ENCODE results near the gene H2BK1.

DNA sequence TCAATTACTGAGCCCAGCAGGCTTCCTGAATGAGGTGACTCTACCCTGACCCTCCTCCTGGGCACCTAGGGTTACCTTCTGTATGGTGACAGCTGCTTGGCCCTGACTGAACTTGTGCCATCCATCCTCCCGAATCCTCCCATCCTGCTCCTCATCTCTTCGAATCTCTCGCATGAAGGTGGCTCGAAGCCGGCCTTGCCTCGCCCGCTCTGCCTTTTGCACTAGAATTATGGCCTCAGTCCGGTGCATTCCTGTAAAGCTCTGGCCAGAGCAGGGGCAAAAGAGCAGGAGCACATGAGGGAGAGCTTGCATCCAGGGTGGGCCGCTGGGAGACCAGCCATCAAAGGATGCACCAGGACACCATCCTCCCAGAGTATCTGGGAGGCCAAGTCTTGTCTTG lies 7.5 kb downstream of the H2BK1 start:
- TF ChIP-seq EZH2 (IDR thresholded peaks at IDR 0.05; ENCODE audit: low read length) = no peak
- TF ChIP-seq, protein P1, sequence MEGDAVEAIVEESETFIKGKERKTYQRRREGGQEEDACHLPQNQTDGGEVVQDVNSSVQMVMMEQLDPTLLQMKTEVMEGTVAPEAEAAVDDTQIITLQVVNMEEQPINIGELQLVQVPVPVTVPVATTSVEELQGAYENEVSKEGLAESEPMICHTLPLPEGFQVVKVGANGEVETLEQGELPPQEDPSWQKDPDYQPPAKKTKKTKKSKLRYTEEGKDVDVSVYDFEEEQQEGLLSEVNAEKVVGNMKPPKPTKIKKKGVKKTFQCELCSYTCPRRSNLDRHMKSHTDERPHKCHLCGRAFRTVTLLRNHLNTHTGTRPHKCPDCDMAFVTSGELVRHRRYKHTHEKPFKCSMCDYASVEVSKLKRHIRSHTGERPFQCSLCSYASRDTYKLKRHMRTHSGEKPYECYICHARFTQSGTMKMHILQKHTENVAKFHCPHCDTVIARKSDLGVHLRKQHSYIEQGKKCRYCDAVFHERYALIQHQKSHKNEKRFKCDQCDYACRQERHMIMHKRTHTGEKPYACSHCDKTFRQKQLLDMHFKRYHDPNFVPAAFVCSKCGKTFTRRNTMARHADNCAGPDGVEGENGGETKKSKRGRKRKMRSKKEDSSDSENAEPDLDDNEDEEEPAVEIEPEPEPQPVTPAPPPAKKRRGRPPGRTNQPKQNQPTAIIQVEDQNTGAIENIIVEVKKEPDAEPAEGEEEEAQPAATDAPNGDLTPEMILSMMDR (optimal IDR thresholded peaks at IDR 0.05 in 1 of 3, IDR thresholded peaks at IDR 0.05 in 1 of 3, conservative IDR thresholded peaks at IDR 0.05 in 1 of 3; ENCODE audit: extremely low read depth in 1 of 3, insufficient read depth in 2 of 3, low read length in 3 of 3) = no peak
